Body of pancreas (tissue), 4 donors: ENCODE data around the gene MBTPS1.

ENCODE experiments used
- CTCF ChIP-seq, 7 experiments: fragments of 450-650 bp in 4 of 7; fragments of 200-600 bp in 3 of 7; sonication (generic) in 3 of 7; IDR thresholded peaks; one replicate each; pipeline ENCODE4 v1.5.1; 2016 to 2019; ENCODE audit warnings: antibody characterized with exemption in 7 of 7
- POLR2A ChIP-seq, 3 donors: fragments of 450-650 bp; IDR thresholded peaks; one replicate each; pipeline ENCODE4 v1.6.1; 2016; ENCODE audit warnings: antibody characterized with exemption in 3 of 3, mild to moderate bottlenecking in 2 of 3

GRCh38 chr16:84022644-84023043 is 94.1 kb downstream of the MBTPS1 start:
- TF ChIP-seq POLR2A (IDR thresholded peaks at IDR 0.05) (no peak), CTCF (IDR thresholded peaks at IDR 0.05) (no peak)
